B cell (primary cell): ENCODE results near the gene FBN2.

Experiments used
- EZH2 ChIP-seq: IDR thresholded peaks from 2 replicates; pipeline ENCODE4 v1.6.1; 2012; ENCODE audit warnings: borderline replicate concordance, low read depth, mild to moderate bottlenecking, moderate library complexity, low read length; ENCODE audit not compliant: insufficient read depth, poor library complexity, severe bottlenecking
- TF ChIP-seq, protein P1 (sequence below): fragments of 200-600 bp; IDR thresholded peaks from one replicate; pipeline ENCODE4 v1.8.0; 2022; ENCODE audit warnings: antibody characterized with exemption, mild to moderate bottlenecking

DNA sequence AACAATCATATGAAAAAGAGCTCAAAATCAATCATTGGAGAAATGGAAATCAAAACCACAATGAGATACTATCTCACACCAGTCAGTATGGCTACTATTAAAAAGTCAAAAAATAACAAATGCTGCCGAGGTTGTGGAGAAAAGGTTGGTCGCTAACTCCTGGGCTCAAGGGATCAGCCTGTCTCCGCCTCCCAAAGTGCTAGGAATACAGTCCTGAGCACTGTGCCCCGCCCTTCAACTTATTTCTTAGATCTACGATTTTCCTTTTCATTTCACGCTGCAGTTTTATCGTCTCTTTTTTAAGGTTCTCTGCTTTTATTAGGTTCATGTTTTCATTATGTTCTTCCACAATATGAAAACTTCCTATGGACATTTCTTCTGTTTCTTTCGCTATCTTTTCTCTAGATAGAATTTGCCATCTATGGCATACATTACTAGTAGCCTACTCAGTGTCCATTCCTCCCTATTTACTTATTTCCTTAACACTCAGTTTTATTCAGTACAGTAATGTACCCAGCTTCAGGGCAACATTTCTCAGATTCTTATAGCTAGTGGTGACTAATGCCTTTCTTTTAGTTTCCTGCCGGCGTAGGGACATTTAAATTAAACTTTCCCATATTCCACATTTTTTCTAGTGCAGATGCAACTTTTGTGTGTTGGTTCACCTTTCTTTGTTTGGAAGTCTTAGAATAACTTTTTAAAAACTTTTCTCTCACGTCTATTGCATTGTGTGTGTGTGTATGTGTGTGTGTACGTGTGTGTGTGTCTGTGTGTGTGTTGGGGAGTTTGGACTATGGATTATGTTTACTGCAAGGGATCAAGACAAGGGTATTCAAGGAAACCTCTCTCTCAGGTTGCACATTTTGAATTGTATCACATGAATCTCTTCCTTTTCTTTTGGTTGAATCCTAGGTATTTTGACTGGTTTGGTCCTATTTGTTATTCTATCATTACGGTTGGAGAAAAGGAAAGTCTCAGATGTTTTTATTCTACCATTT is 21.6 kb upstream of the FBN2 start:
- TF ChIP-seq, protein P1, sequence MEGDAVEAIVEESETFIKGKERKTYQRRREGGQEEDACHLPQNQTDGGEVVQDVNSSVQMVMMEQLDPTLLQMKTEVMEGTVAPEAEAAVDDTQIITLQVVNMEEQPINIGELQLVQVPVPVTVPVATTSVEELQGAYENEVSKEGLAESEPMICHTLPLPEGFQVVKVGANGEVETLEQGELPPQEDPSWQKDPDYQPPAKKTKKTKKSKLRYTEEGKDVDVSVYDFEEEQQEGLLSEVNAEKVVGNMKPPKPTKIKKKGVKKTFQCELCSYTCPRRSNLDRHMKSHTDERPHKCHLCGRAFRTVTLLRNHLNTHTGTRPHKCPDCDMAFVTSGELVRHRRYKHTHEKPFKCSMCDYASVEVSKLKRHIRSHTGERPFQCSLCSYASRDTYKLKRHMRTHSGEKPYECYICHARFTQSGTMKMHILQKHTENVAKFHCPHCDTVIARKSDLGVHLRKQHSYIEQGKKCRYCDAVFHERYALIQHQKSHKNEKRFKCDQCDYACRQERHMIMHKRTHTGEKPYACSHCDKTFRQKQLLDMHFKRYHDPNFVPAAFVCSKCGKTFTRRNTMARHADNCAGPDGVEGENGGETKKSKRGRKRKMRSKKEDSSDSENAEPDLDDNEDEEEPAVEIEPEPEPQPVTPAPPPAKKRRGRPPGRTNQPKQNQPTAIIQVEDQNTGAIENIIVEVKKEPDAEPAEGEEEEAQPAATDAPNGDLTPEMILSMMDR = no peak
- no peak for TF ChIP-seq EZH2
